ENCODE measurements around the gene UBE2Z. TPM values are rescaled to one million over a fixed set of nuclear protein-coding genes. Genes with fewer than 3 reads are reported as not detected.

Gene UBE2Z
- total RNA-seq, 2 donors from 2014 or later = 69.9 to 91.5 TPM

GRCh38 chr17:48873696-48874443 lies 34.3 kb upstream of the UBE2Z start:
- intact Hi-C loops (cut with DNase I) = no loop called here
- Histone ChIP-seq H3K27me3 (replicated peaks; ENCODE audit: insufficient read depth) (no peaks in the 10 kb centered on the region), H3K4me3 (no peak overlapping the region), H3K27ac (no peak overlapping the region), H3K4me1 (replicated peaks) (no peaks in the 10 kb centered on the region), H3K36me3 (no peaks in the 10 kb centered on the region), H3K9me3 (no peaks in the 10 kb centered on the region)
- DNase-seq (ENCODE audit: low spot score) = no peak
- TF ChIP-seq CTCF (IDR thresholded peaks at IDR 0.05) (no peak), POLR2AphosphoS5 (IDR thresholded peaks at IDR 0.05) (no peak), POLR2A (IDR thresholded peaks at IDR 0.05) (no peak)
- 45% methylated on average over 5 of the region's 5 CpGs for WGBS

DNA sequence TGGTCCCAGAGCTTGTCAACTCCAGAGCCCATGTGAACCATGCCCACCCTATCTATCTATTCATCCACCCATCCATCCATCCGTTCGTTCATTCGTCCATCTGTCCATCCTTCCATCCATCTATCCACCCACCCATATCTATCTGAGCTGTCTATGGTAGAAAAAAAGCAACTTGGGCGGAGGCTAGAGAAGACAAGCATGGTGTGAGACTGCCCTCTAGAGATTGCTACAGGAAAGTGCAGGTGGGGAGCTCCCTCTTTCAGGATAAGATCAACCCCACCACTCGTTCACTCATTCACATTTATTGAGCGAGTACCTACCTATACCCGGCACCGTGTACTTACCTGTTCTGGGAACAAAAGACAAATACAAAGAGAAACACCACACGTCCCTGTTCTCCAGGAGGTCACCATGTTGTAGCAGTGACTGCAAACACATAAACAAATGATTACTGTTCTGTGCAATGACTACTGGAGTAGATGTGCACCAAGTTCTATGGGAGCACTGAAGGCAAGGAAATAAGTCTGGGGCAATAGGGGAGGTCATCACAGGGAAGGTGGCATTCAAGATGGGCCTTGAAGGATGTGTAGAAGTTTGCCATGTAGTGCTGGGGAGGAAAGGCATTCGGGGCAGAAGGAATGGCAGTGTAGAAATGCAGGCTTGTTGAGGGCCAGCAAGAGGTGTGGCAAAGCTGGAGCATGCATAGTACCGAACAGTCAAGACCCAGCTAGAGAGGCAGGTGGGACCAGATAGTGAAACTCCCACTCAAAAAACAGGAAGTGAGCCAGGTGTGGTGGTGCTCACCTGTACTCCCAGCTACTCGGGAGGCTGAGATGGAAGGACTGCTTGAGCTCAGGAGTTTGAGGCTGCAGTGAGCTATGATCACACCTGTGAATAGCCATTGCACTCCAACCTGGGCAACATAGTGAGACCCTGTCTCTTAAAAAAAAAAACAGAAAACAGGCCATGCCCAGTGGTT lies 29.0 kb upstream of the UBE2Z start:
- 22% methylated on average over 12 of the region's 12 CpGs for WGBS
- Histone ChIP-seq H3K9me3 (no peaks in the 10 kb centered on the region), H3K27me3 (replicated peaks; ENCODE audit: insufficient read depth) (no peaks in the 10 kb centered on the region), H3K27ac (no peak overlapping the region), H3K36me3 (no peaks in the 10 kb centered on the region), H3K4me3 (no peak overlapping the region), H3K4me1 (replicated peaks) (no peaks in the 10 kb centered on the region)
- TF ChIP-seq CTCF (IDR thresholded peaks at IDR 0.05) (peak; percentile 44 to 92 (median 82)), POLR2AphosphoS5 (IDR thresholded peaks at IDR 0.05) (peak; percentile 54), POLR2A (IDR thresholded peaks at IDR 0.05) (no peak)
- intact Hi-C loops (cut with DNase I) = loop anchor here (1.0 kb wide), 1 partner anchor 75 kb away; no protein-coding TSS in a partner anchor
- DNase-seq (ENCODE audit: low spot score) = peak; percentile 48

DNA sequence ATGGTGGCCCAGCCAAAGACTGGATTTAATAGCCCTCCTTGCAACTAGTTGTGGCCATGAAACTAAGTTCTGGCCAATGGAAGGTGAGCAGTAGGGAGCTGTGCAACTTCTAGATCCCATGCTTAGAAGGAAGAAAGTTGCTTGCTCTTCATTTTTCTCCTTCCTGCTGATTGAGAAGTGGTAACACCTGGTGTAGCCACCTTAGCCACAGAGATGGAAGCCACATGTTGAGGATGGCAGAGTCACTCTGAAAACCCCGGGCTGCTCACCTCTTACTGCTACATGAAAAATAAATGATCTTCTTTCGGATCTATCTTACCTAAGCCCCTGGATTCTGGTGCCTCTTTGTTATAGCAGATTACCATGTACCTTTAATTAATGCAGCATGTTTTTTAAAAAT lies 25.9 kb upstream of the UBE2Z start:
- no peak for DNase-seq (ENCODE audit: low spot score)
- TF ChIP-seq POLR2A (IDR thresholded peaks at IDR 0.05) = no peak
- TF ChIP-seq POLR2AphosphoS5 (IDR thresholded peaks at IDR 0.05) = no peak
- no peak for TF ChIP-seq CTCF (IDR thresholded peaks at IDR 0.05)
- intact Hi-C loops (cut with DNase I) = loop anchor here (5.0 to 10.0 kb wide), 2 partner anchors 157 to 210 kb away; partner anchors contain the start of genes HOXB13, PRAC1 and PRAC2
- Histone ChIP-seq H3K4me1 (replicated peaks) (no peaks in the 10 kb centered on the region), H3K36me3 (no peaks in the 10 kb centered on the region), H3K4me3 (no peak overlapping the region), H3K9me3 (no peaks in the 10 kb centered on the region), H3K27ac (no peak overlapping the region), H3K27me3 (replicated peaks; ENCODE audit: insufficient read depth) (no peaks in the 10 kb centered on the region)
- WGBS = 92% methylated on average over 2 of the region's 2 CpGs

DNA sequence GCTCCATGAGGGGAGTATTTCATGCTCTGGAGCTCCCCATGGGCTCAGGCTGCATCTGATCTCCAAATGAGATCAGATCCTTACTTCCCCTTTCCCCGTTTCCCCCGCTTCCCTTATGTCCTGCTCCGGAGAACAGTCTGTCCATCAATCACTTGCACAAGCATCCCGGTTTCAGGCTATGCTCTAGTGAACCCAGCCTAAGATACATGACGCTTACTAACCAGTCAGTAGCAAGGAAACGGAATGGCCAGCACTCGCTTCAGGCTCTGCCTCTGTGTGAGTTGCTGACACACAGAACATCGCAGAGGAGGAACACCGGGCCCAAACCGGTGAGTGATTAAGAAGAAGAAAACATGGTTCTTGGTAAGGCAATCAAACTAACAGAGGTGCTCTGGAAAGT lies 25.0 kb upstream of the UBE2Z start:
- no peaks in the 10 kb centered on the region for H3K36me3 ChIP-seq
- intact Hi-C loops (cut with DNase I) = loop anchor here (5.0 to 10.0 kb wide), 2 partner anchors 158 to 211 kb away; partner anchors contain the start of genes HOXB13, PRAC1 and PRAC2
- H3K9me3 ChIP-seq = no peaks in the 10 kb centered on the region
- H3K4me1 ChIP-seq (replicated peaks) = no peaks in the 10 kb centered on the region
- no peak overlapping the region for H3K27ac ChIP-seq
- H3K27me3 ChIP-seq (replicated peaks; ENCODE audit: insufficient read depth) = no peaks in the 10 kb centered on the region
- DNase-seq (ENCODE audit: low spot score) = no peak
- H3K4me3 ChIP-seq = no peak overlapping the region
- WGBS = 61% methylated on average over 10 of the region's 10 CpGs
- TF ChIP-seq POLR2AphosphoS5 (IDR thresholded peaks at IDR 0.05) (no peak), CTCF (IDR thresholded peaks at IDR 0.05) (no peak), POLR2A (IDR thresholded peaks at IDR 0.05) (no peak)

Measured in prostate gland (tissue), 2 donors.